GM23338 (cell line): Measurements from ENCODE around the gene ARHGEF28. TPM values are rescaled to one million over a fixed set of nuclear protein-coding genes. Genes with fewer than 3 reads are reported as not detected.

Experiments
- ATAC-seq: fragments of 200-7000 bp; cut with Tn5 transposase; 3 replicates; pipeline ENCODE4 v1.9.1; 2020
- DNase-seq: peaks from one replicate; pipeline ENCODE4 v3.0.0-alpha.2; 2015; ENCODE audit warnings: low spot score
- H2AFZ ChIP-seq: fragments of 200-600 bp; sonication (generic); 2 replicates; pipeline ENCODE4 v1.8.0; 2016; ENCODE audit warnings: antibody characterized with exemption, mild to moderate bottlenecking, moderate library complexity
- H3F3A ChIP-seq: fragments of 200-600 bp; sonication (generic); replicated peaks from 2 replicates; pipeline ENCODE4 v1.8.0; 2017; ENCODE audit warnings: antibody characterized with exemption, mixed run types, low read depth
- H3K27ac ChIP-seq: fragments of 200-600 bp; sonication (generic); 2 replicates; pipeline ENCODE4 v1.6.1; 2016; ENCODE audit warnings: low read depth
- H3K27me3 ChIP-seq: fragments of 200-600 bp; sonication (generic); 2 replicates; pipeline ENCODE4 v1.8.0; 2016; ENCODE audit warnings: mild to moderate bottlenecking, mixed run types, moderate library complexity; ENCODE audit not compliant: insufficient read depth
- H3K36me3 ChIP-seq: fragments of 200-600 bp; sonication (generic); 2 replicates; pipeline ENCODE4 v1.8.0; 2016; ENCODE audit warnings: mild to moderate bottlenecking; ENCODE audit not compliant: insufficient read depth
- H3K4me1 ChIP-seq: fragments of 200-600 bp; sonication (generic); 2 replicates; pipeline ENCODE4 v1.8.0; 2016; ENCODE audit warnings: mild to moderate bottlenecking, moderate library complexity; ENCODE audit not compliant: insufficient read depth
- H3K4me2 ChIP-seq: fragments of 200-600 bp; sonication (generic); 2 replicates; pipeline ENCODE4 v1.7.1; 2017; ENCODE audit warnings: mixed run types
- H3K4me3 ChIP-seq: fragments of 200-600 bp; sonication (generic); 2 replicates; pipeline ENCODE4 v1.6.1; 2016; ENCODE audit warnings: mixed run types
- H3K79me2 ChIP-seq: fragments of 200-600 bp; sonication (generic); replicated peaks from 2 replicates; pipeline ENCODE4 v1.8.0; 2017; ENCODE audit warnings: mild to moderate bottlenecking; ENCODE audit not compliant: insufficient read depth
- H3K9me2 ChIP-seq: fragments of 200-600 bp; sonication (generic); 2 replicates; pipeline ENCODE4 v1.8.0; 2017; ENCODE audit not compliant: insufficient read depth
- H4K20me1 ChIP-seq: fragments of 200-600 bp; sonication (generic); replicated peaks from 2 replicates; pipeline ENCODE4 v1.8.0; 2017; ENCODE audit warnings: mild to moderate bottlenecking; ENCODE audit not compliant: insufficient read depth
- H3K27ac Mint-ChIP-seq: 2 replicates; pipeline ENCODE4 v1.8.0; 2020; ENCODE audit warnings: inconsistent platforms, mild to moderate bottlenecking, moderate library complexity, mixed read lengths
- H3K27me3 Mint-ChIP-seq: 3 replicates; pipeline ENCODE4 v1.8.0; 2022; ENCODE audit warnings: low read depth, mild to moderate bottlenecking, moderate library complexity, mixed read lengths, inconsistent platforms; ENCODE audit not compliant: insufficient read depth, poor library complexity
- H3K36me3 Mint-ChIP-seq: 3 replicates; pipeline ENCODE4 v1.8.0; 2021; ENCODE audit warnings: low read depth, mild to moderate bottlenecking, inconsistent platforms, moderate library complexity, mixed read lengths
- H3K4me1 Mint-ChIP-seq: 3 replicates; pipeline ENCODE4 v1.8.0; 2020; ENCODE audit warnings: mild to moderate bottlenecking, inconsistent platforms, mixed read lengths
- H3K4me3 Mint-ChIP-seq: 3 replicates; pipeline ENCODE4 v1.8.0; 2021; ENCODE audit warnings: moderate library complexity, mild to moderate bottlenecking, inconsistent platforms, mixed read lengths
- H3K9me3 Mint-ChIP-seq: 3 replicates; pipeline ENCODE4 v1.8.0; 2020; ENCODE audit warnings: moderate library complexity, mild to moderate bottlenecking, inconsistent platforms, mixed read lengths
- CREB1 ChIP-seq: fragments of 250-450 bp; sonication (Bioruptor Pico); IDR thresholded peaks from 2 replicates; pipeline ENCODE4 v1.5.0; 2020; ENCODE audit warnings: low read depth, mild to moderate bottlenecking, moderate library complexity
- EZH2 ChIP-seq: fragments of 200-600 bp; sonication (generic); IDR thresholded peaks from one replicate; pipeline ENCODE4 v1.8.0; 2017; ENCODE audit warnings: antibody characterized with exemption, mild to moderate bottlenecking, low read depth; ENCODE audit not compliant: unreplicated experiment
- JUNB ChIP-seq: IDR thresholded peaks from one replicate; pipeline ENCODE4 v1.6.1; 2016; ENCODE audit warnings: antibody characterized with exemption; ENCODE audit not compliant: unreplicated experiment
- NANOG ChIP-seq: IDR thresholded peaks from 2 replicates; pipeline ENCODE4 v1.6.1; 2016; ENCODE audit warnings: antibody characterized with exemption, borderline replicate concordance
- POLR2AphosphoS5 ChIP-seq: IDR thresholded peaks from 2 replicates; pipeline ENCODE4 v1.6.1; 2016; ENCODE audit warnings: antibody characterized with exemption, low read depth
- STAT1 ChIP-seq: IDR thresholded peaks from one replicate; pipeline ENCODE4 v1.6.1; 2016; ENCODE audit warnings: antibody characterized with exemption; ENCODE audit not compliant: unreplicated experiment
- ZNF114 ChIP-seq: fragments of 250-450 bp; sonication (Bioruptor Pico); IDR thresholded peaks from 2 replicates; pipeline ENCODE4 v1.5.0; 2020; ENCODE audit warnings: mild to moderate bottlenecking, moderate library complexity
- ZNF331 ChIP-seq: fragments of 250-450 bp; sonication (Bioruptor Pico); IDR thresholded peaks from 2 replicates; pipeline ENCODE4 v1.5.0; 2020; ENCODE audit warnings: low read depth, mild to moderate bottlenecking, moderate library complexity
- polyA plus RNA-seq: library from polyadenylated mRNA; unstranded; fragments of >200 nt; fragmentation: Nextera tagmentation; extraction: Ambion mirVana; gene quantifications from 2 replicates; pipeline ENCODE4 v1.2.1, GENCODE V29; 2016
- total RNA-seq: library from RNA; depleted of rRNA; stranded (reverse); fragments of >200 nt; shearing (Covaris generic); gene quantifications from 2 replicates; pipeline ENCODE4 v1.2.3, GENCODE V29; 2014
- TF ChIP-seq, protein P1 (sequence below): IDR thresholded peaks from 2 replicates; pipeline ENCODE4 v1.6.1; 2016; ENCODE audit warnings: antibody characterized with exemption
- TF ChIP-seq, protein P2 (sequence below), 2 experiments: fragments of 200-600 bp in 1 of 2; sonication (generic) in 1 of 2; conservative IDR thresholded peaks; 2 replicates each; pipeline versions ENCODE4 v1.5.1 to v1.6.1; 2016 to 2017; ENCODE audit warnings: antibody characterized with exemption in 2 of 2, low read depth in 2 of 2, mild to moderate bottlenecking in 2 of 2, moderate library complexity in 1 of 2
- TF ChIP-seq, protein P3 (sequence below): fragments of 250-450 bp; sonication (Bioruptor Pico); IDR thresholded peaks from 2 replicates; pipeline ENCODE4 v1.5.0; 2020; ENCODE audit warnings: mild to moderate bottlenecking, moderate library complexity
- TF ChIP-seq, protein P4 (sequence below): IDR thresholded peaks from one replicate; pipeline ENCODE4 v1.6.1; 2018; ENCODE audit warnings: antibody characterized with exemption; ENCODE audit not compliant: unreplicated experiment

ARHGEF28 gene
- total and polyA plus RNA-seq, 2 experiments from 2014 or later: 0.39 to 1.0 TPM

DNA sequence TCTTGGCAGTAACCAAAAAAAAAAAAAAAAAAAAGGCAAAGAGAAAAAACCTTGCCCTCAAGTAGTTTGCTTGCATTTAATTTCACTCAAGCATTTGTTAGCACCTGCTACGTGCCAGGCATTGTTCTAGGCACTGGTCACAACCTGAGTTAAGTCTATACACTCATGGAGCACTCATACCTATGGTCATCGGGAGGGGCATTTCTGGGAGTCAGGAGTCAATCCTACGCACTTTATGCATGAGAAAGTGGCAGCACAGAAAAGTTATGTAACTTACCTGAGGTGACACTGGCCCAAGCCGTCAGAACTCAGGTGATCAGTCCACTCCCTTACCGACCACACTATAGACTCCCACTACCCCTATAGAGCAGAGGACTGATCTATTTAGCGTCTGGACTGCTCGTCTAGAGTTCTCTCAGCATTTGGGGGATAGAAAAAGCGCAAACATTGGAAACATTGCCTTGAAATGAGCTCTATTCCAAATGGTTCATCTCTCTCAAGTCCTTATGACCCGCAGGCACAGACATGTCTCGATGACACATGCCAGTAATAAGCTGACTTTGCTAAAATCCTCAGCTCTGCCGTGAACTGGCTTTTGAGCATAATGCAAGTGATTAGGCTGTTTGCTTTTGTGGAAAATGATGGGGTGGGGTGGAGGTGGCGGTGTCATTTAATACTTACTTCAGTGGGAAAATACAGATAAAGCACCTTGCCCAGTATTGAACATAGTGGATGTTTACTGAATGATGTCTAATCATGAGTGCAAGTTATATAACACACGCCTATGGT, 160.2 kb downstream of the ARHGEF28 start:
- DNase-seq: no peak
- Histone ChIP-seq H3K4me3 (no peak overlapping the region), H2AFZ (no peak overlapping the region), H3K4me1 (no peaks in the 10 kb centered on the region), H3K79me2 (no peaks in the 10 kb centered on the region), H3K4me2 (no peak overlapping the region), H3K9me2 (no peaks in the 10 kb centered on the region), H3K27ac (no peak overlapping the region), H3F3A (no peaks in the 10 kb centered on the region), H3K36me3 (no peaks in the 10 kb centered on the region), H3K27me3 (no peaks in the 10 kb centered on the region), H4K20me1 (0 out of 2 replicates have a peak, but pooled peaks cover 2% of the 10 kb centered on the region)
- H3K36me3 Mint-ChIP-seq: no peaks in the 10 kb centered on the region
- no peak overlapping the region for H3K27ac Mint-ChIP-seq
- no peak overlapping the region for H3K4me3 Mint-ChIP-seq
- H3K9me3 Mint-ChIP-seq: no peaks in the 10 kb centered on the region
- peaks cover 4% of the 10 kb centered on the region for H3K27me3 Mint-ChIP-seq
- no peak for ATAC-seq
- no peak for TF ChIP-seq ZNF114 (CRISPR knock-in tag)
- TF ChIP-seq, protein P1, sequence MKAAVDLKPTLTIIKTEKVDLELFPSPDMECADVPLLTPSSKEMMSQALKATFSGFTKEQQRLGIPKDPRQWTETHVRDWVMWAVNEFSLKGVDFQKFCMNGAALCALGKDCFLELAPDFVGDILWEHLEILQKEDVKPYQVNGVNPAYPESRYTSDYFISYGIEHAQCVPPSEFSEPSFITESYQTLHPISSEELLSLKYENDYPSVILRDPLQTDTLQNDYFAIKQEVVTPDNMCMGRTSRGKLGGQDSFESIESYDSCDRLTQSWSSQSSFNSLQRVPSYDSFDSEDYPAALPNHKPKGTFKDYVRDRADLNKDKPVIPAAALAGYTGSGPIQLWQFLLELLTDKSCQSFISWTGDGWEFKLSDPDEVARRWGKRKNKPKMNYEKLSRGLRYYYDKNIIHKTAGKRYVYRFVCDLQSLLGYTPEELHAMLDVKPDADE: no peak
- no peak for TF ChIP-seq EZH2
- TF ChIP-seq, protein P2, sequence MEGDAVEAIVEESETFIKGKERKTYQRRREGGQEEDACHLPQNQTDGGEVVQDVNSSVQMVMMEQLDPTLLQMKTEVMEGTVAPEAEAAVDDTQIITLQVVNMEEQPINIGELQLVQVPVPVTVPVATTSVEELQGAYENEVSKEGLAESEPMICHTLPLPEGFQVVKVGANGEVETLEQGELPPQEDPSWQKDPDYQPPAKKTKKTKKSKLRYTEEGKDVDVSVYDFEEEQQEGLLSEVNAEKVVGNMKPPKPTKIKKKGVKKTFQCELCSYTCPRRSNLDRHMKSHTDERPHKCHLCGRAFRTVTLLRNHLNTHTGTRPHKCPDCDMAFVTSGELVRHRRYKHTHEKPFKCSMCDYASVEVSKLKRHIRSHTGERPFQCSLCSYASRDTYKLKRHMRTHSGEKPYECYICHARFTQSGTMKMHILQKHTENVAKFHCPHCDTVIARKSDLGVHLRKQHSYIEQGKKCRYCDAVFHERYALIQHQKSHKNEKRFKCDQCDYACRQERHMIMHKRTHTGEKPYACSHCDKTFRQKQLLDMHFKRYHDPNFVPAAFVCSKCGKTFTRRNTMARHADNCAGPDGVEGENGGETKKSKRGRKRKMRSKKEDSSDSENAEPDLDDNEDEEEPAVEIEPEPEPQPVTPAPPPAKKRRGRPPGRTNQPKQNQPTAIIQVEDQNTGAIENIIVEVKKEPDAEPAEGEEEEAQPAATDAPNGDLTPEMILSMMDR (conservative IDR thresholded peaks at IDR 0.05; ENCODE audit: low read depth in 2 of 2): no peak
- TF ChIP-seq, protein P3, sequence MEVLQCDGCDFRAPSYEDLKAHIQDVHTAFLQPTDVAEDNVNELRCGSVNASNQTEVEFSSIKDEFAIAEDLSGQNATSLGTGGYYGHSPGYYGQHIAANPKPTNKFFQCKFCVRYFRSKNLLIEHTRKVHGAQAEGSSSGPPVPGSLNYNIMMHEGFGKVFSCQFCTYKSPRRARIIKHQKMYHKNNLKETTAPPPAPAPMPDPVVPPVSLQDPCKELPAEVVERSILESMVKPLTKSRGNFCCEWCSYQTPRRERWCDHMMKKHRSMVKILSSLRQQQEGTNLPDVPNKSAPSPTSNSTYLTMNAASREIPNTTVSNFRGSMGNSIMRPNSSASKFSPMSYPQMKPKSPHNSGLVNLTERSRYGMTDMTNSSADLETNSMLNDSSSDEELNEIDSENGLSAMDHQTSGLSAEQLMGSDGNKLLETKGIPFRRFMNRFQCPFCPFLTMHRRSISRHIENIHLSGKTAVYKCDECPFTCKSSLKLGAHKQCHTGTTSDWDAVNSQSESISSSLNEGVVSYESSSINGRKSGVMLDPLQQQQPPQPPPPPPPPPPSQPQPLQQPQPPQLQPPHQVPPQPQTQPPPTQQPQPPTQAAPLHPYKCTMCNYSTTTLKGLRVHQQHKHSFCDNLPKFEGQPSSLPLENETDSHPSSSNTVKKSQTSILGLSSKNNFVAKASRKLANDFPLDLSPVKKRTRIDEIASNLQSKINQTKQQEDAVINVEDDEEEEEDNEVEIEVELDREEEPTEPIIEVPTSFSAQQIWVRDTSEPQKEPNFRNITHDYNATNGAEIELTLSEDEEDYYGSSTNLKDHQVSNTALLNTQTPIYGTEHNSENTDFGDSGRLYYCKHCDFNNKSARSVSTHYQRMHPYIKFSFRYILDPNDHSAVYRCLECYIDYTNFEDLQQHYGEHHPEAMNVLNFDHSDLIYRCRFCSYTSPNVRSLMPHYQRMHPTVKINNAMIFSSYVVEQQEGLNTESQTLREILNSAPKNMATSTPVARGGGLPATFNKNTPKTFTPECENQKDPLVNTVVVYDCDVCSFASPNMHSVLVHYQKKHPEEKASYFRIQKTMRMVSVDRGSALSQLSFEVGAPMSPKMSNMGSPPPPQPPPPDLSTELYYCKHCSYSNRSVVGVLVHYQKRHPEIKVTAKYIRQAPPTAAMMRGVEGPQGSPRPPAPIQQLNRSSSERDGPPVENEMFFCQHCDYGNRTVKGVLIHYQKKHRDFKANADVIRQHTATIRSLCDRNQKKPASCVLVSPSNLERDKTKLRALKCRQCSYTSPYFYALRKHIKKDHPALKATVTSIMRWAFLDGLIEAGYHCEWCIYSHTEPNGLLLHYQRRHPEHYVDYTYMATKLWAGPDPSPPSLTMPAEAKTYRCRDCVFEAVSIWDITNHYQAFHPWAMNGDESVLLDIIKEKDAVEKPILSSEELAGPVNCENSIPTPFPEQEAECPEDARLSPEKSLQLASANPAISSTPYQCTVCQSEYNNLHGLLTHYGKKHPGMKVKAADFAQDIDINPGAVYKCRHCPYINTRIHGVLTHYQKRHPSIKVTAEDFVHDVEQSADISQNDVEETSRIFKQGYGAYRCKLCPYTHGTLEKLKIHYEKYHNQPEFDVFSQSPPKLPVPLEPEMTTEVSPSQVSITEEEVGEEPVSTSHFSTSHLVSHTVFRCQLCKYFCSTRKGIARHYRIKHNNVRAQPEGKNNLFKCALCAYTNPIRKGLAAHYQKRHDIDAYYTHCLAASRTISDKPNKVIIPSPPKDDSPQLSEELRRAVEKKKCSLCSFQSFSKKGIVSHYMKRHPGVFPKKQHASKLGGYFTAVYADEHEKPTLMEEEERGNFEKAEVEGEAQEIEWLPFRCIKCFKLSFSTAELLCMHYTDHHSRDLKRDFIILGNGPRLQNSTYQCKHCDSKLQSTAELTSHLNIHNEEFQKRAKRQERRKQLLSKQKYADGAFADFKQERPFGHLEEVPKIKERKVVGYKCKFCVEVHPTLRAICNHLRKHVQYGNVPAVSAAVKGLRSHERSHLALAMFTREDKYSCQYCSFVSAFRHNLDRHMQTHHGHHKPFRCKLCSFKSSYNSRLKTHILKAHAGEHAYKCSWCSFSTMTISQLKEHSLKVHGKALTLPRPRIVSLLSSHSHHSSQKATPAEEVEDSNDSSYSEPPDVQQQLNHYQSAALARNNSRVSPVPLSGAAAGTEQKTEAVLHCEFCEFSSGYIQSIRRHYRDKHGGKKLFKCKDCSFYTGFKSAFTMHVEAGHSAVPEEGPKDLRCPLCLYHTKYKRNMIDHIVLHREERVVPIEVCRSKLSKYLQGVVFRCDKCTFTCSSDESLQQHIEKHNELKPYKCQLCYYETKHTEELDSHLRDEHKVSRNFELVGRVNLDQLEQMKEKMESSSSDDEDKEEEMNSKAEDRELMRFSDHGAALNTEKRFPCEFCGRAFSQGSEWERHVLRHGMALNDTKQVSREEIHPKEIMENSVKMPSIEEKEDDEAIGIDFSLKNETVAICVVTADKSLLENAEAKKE (CRISPR knock-in tag): no peak
- no peak for TF ChIP-seq STAT1
- no peak for TF ChIP-seq ZNF331 (CRISPR knock-in tag)
- TF ChIP-seq NANOG: no peak
- TF ChIP-seq CREB1 (CRISPR knock-in tag): no peak
- TF ChIP-seq POLR2AphosphoS5: no peak
- TF ChIP-seq, protein P4, sequence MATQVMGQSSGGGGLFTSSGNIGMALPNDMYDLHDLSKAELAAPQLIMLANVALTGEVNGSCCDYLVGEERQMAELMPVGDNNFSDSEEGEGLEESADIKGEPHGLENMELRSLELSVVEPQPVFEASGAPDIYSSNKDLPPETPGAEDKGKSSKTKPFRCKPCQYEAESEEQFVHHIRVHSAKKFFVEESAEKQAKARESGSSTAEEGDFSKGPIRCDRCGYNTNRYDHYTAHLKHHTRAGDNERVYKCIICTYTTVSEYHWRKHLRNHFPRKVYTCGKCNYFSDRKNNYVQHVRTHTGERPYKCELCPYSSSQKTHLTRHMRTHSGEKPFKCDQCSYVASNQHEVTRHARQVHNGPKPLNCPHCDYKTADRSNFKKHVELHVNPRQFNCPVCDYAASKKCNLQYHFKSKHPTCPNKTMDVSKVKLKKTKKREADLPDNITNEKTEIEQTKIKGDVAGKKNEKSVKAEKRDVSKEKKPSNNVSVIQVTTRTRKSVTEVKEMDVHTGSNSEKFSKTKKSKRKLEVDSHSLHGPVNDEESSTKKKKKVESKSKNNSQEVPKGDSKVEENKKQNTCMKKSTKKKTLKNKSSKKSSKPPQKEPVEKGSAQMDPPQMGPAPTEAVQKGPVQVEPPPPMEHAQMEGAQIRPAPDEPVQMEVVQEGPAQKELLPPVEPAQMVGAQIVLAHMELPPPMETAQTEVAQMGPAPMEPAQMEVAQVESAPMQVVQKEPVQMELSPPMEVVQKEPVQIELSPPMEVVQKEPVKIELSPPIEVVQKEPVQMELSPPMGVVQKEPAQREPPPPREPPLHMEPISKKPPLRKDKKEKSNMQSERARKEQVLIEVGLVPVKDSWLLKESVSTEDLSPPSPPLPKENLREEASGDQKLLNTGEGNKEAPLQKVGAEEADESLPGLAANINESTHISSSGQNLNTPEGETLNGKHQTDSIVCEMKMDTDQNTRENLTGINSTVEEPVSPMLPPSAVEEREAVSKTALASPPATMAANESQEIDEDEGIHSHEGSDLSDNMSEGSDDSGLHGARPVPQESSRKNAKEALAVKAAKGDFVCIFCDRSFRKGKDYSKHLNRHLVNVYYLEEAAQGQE: no peak
- no peak for TF ChIP-seq JUNB
- no peaks in the 10 kb centered on the region for H3K4me1 Mint-ChIP-seq
